A549 (cell line): ENCODE results near the gene ABCA1. TPM values are rescaled to one million over a fixed set of nuclear protein-coding genes. Genes with fewer than 3 reads are reported as not detected.

Experiments
- ATAC-seq, 2 experiments: fragments of 200-7000 bp in 1 of 2; fragments of >200 bp in 1 of 2; cut with Nextera tagmentation in 1 of 2; cut with Tn5 transposase in 1 of 2; 3 replicates each; pipeline versions ENCODE4 v1.8.0 to v1.9.1; 2018 to 2020; ENCODE audit warnings: mild to moderate bottlenecking in 1 of 2, moderate library complexity in 1 of 2
- CTCF ChIA-PET: fragments of 300-600 bp; sonication (Branson Sonifier 250); formaldehyde crosslinking; extraction: SDS; loops from one replicate; lab custom pipeline; 2021; ENCODE audit warnings: antibody characterized with exemption, inconsistent platforms; lab: Yijun Ruan, JAX
- POLR2A ChIA-PET: fragments of 350-600 bp; formaldehyde crosslinking; extraction: SDS; loops from one replicate; lab custom pipeline; 2021; ENCODE audit warnings: antibody characterized with exemption, inconsistent platforms; lab: Yijun Ruan, JAX
- DNase-seq, 2 experiments: peaks; one replicate each; pipeline versions ENCODE4 v3.0.0 to v3.0.0-alpha.2; 2011 to 2016; ENCODE audit warnings: low read depth in 1 of 2, low spot score in 1 of 2
- FAIRE-seq: peaks from 2 replicates; lab custom pipeline; 2011; peaks lifted over from hg19 to GRCh38; lab: Jason Lieb, UNC
- H3K27ac ChIP-seq, 2 experiments: fragments of >200 bp; sonication (Bioruptor Twin); formaldehyde crosslinking; 3 replicates each; pipeline ENCODE4 v1.5.1; 2016 to 2017
- H3K4me1 ChIP-seq: fragments of >200 bp; sonication (Bioruptor Twin); formaldehyde crosslinking; 3 replicates; pipeline ENCODE4 v1.6.1; 2016
- H3K4me2 ChIP-seq: fragments of >200 bp; sonication (Bioruptor Twin); formaldehyde crosslinking; 3 replicates; pipeline ENCODE4 v1.6.1; 2016
- H3K4me3 ChIP-seq: fragments of >200 bp; sonication (Bioruptor Twin); formaldehyde crosslinking; 3 replicates; pipeline ENCODE4 v1.5.1; 2016
- H3K9me3 ChIP-seq: fragments of >200 bp; sonication (Bioruptor Twin); formaldehyde crosslinking; 3 replicates; pipeline ENCODE4 v1.6.1; 2016
- ATOH8 ChIP-seq: fragments of 250-450 bp; sonication (Bioruptor Pico); IDR thresholded peaks from 2 replicates; pipeline ENCODE4 v1.5.0; 2020; ENCODE audit warnings: low read depth, mild to moderate bottlenecking, moderate library complexity
- BHLHE40 ChIP-seq: IDR thresholded peaks from 2 replicates; pipeline ENCODE4 v1.6.1; 2012; ENCODE audit warnings: low read depth, low read length, inconsistent platforms
- CBX2 ChIP-seq: fragments of 200-600 bp; sonication (generic); IDR thresholded peaks from 2 replicates; pipeline ENCODE4 v1.6.1; 2016; ENCODE audit warnings: low read depth, mild to moderate bottlenecking, borderline replicate concordance
- CHD2 ChIP-seq: fragments of 150-350 bp; IDR thresholded peaks from 2 replicates; pipeline ENCODE4 v1.6.1; 2014; ENCODE audit warnings: low read length; ENCODE audit not compliant: partially characterized antibody
- CTCF ChIP-seq: fragments of >200 bp; sonication (Bioruptor Twin); formaldehyde crosslinking; IDR thresholded peaks from 3 replicates; pipeline ENCODE4 v1.5.1; 2016
- E2F6 ChIP-seq: IDR thresholded peaks from 2 replicates; pipeline ENCODE4 v1.6.1; 2012; ENCODE audit warnings: low read depth, borderline replicate concordance
- ELK1 ChIP-seq: fragments of 150-350 bp; IDR thresholded peaks from 2 replicates; pipeline ENCODE4 v1.6.1; 2014; ENCODE audit warnings: low read depth, mild to moderate bottlenecking, low read length
- FOSL2 ChIP-seq, 2 experiments: fragments of 450-650 bp in 1 of 2; fragments of >200 bp in 1 of 2; sonication (Bioruptor Twin) in 1 of 2; formaldehyde crosslinking; IDR thresholded peaks; 2 replicates each; pipeline versions ENCODE4 v1.5.0 to v1.6.1; 2016 to 2020; ENCODE audit warnings: mild to moderate bottlenecking in 1 of 2, moderate library complexity in 1 of 2
- GATA3 ChIP-seq: IDR thresholded peaks from 2 replicates; pipeline ENCODE4 v1.6.1; 2012; ENCODE audit warnings: borderline replicate concordance
- HEYL ChIP-seq: fragments of 250-450 bp; sonication (Bioruptor Pico); IDR thresholded peaks from 2 replicates; pipeline ENCODE4 v1.8.0; 2021; ENCODE audit warnings: mild to moderate bottlenecking, moderate library complexity
- HMGXB4 ChIP-seq: fragments of 250-450 bp; sonication (Bioruptor Pico); IDR thresholded peaks from 2 replicates; pipeline ENCODE4 v1.5.0; 2021; ENCODE audit warnings: mild to moderate bottlenecking, moderate library complexity, borderline replicate concordance
- JUN ChIP-seq, 2 experiments: fragments of >200 bp; sonication (Bioruptor Twin); formaldehyde crosslinking; IDR thresholded peaks; 2 replicates in 1 of 2; 3 replicates in 1 of 2; pipeline ENCODE4 v1.6.1; 2016 to 2017
- JUNB ChIP-seq: fragments of >200 bp; sonication (Bioruptor Twin); formaldehyde crosslinking; IDR thresholded peaks from 2 replicates; pipeline ENCODE4 v1.6.1; 2016
- MAX ChIP-seq: IDR thresholded peaks from 2 replicates; pipeline ENCODE4 v1.6.1; 2012
- MAZ ChIP-seq: fragments of 150-350 bp; IDR thresholded peaks from 2 replicates; pipeline ENCODE4 v1.6.1; 2014; ENCODE audit warnings: antibody characterized with exemption, low read depth, low read length, borderline replicate concordance
- NR3C1 ChIP-seq: fragments of >200 bp; sonication (Bioruptor Twin); formaldehyde crosslinking; IDR thresholded peaks from 3 replicates; pipeline ENCODE4 v1.6.1; 2017
- PBX3 ChIP-seq: IDR thresholded peaks from 2 replicates; pipeline ENCODE4 v1.6.1; 2012
- REST ChIP-seq: fragments of 200-600 bp; sonication (generic); IDR thresholded peaks from 2 replicates; pipeline ENCODE4 v1.6.1; 2016; ENCODE audit warnings: antibody characterized with exemption, mild to moderate bottlenecking, moderate library complexity
- RNF2 ChIP-seq: fragments of 200-600 bp; sonication (generic); IDR thresholded peaks from 2 replicates; pipeline ENCODE4 v1.6.1; 2016; ENCODE audit warnings: low read depth, mild to moderate bottlenecking, antibody characterized with exemption, moderate library complexity, borderline replicate concordance
- SMC3 ChIP-seq: fragments of >200 bp; sonication (Bioruptor Twin); formaldehyde crosslinking; IDR thresholded peaks from 3 replicates; pipeline ENCODE4 v1.6.1; 2018; ENCODE audit warnings: inconsistent platforms
- TP53 ChIP-seq: fragments of 250-450 bp; sonication (Bioruptor Pico); IDR thresholded peaks from 2 replicates; pipeline ENCODE4 v1.5.0; 2021; ENCODE audit warnings: mild to moderate bottlenecking, moderate library complexity
- USF2 ChIP-seq: fragments of 450-650 bp; IDR thresholded peaks from 2 replicates; pipeline ENCODE4 v1.6.1; 2014; ENCODE audit warnings: antibody characterized with exemption
- ZC3H11A ChIP-seq: fragments of 450-650 bp; IDR thresholded peaks from 2 replicates; pipeline ENCODE4 v1.6.1; 2014; ENCODE audit warnings: antibody characterized with exemption, mild to moderate bottlenecking
- ZFP36 ChIP-seq: fragments of 450-650 bp; IDR thresholded peaks from 2 replicates; pipeline ENCODE4 v1.6.1; 2014; ENCODE audit warnings: borderline replicate concordance; ENCODE audit not compliant: partially characterized antibody
- ZSCAN20 ChIP-seq: fragments of 250-450 bp; sonication (Bioruptor Pico); IDR thresholded peaks from 2 replicates; pipeline ENCODE4 v1.8.0; 2022; ENCODE audit warnings: mild to moderate bottlenecking, moderate library complexity
- WGBS: methylation state at CpG from one replicate; pipeline ENCODE4 v1.1.6; 2017; ENCODE audit errors: missing lambda C conversion rate; 5-methylcytosine and 5-hydroxymethylcytosine counted together
- polyA plus RNA-seq, 4 experiments: library from polyadenylated mRNA; depleted of rRNA in 3 of 4; stranded (reverse); fragments of >200 nt; fragmentation: RNase III in 1 of 4; extraction: RNeasy Plus Mini Kit Qiagen cat#74134 plus additional on column Dnase treatment in 1 of 4; gene quantifications; 2 replicates in 3 of 4; 3 replicates in 1 of 4; pipeline ENCODE4 v1.2.3, GENCODE V29; 2011 to 2017

Gene ABCA1
- polyA plus RNA-seq, 2 of the 4 experiments (the other 2 are of a cell fraction), result 3.6 to 12.0 TPM

- Histone ChIP-seq H3K9me3 (no peaks in the 10 kb centered on the region), H3K27ac (peak overlapping the region; percentile 48 to 70; a peak in 5 of 6 replicates), H3K4me1 (peaks cover 20% of the 10 kb centered on the region), H3K4me3 (no peak overlapping the region), H3K4me2 (peak overlapping the region; percentile 68)
- DNase-seq (peak; percentile 8 to 55), ATAC-seq (peak; percentile 84 to 88), FAIRE-seq (no peak)
- ChIA-PET POLR2A (no interaction called here), CTCF (interaction anchor here (1.2 to 1.7 kb wide), 3 partner anchors 9 to 603 kb away, joined by 3 to 4 read pairs (median 3); no protein-coding TSS in a partner anchor)
- 22% methylated on average over 12 of the region's 12 CpGs for WGBS
- TF ChIP-seq ZC3H11A, result no peak
- TF ChIP-seq GATA3, result no peak
- TF ChIP-seq USF2, result no peak
- no peak for TF ChIP-seq PBX3
- TF ChIP-seq HEYL (CRISPR knock-in tag), result no peak
- no peak for TF ChIP-seq FOSL2 (IDR thresholded peaks at IDR 0.05)
- TF ChIP-seq FOSL2 (CRISPR knock-in tag; IDR thresholded peaks at IDR 0.05), result peak; percentile 30; the same call in 1 of the 2 replicates
- TF ChIP-seq CTCF, result no peak
- TF ChIP-seq CBX2, result no peak
- no peak for TF ChIP-seq RNF2
- no peak for TF ChIP-seq CHD2
- no peak for TF ChIP-seq ZFP36
- TF ChIP-seq MAZ, result no peak
- TF ChIP-seq BHLHE40, result no peak
- no peak for TF ChIP-seq ZSCAN20 (CRISPR knock-in tag)
- TF ChIP-seq JUN (IDR thresholded peaks at IDR 0.05), result peak in 1 of 2 experiments; percentile 43; a peak in 1 of 5 replicates
- no peak for TF ChIP-seq NR3C1
- TF ChIP-seq TP53 (CRISPR knock-in tag), result no peak
- TF ChIP-seq JUNB, result peak; percentile 30; the same call in 1 of the 2 replicates
- TF ChIP-seq MAX, result no peak
- no peak for TF ChIP-seq SMC3
- no peak for TF ChIP-seq REST
- TF ChIP-seq ELK1, result no peak
- no peak for TF ChIP-seq ATOH8 (CRISPR knock-in tag)
- TF ChIP-seq E2F6, result no peak
- TF ChIP-seq HMGXB4, result no peak
These were observed 117.3 kb downstream of the ABCA1 start for GRCh38 chr9:104810421-104811339.
